COR-L47 (cell line): Measurements from ENCODE around the gene ENOX1.

Experiments
- DNase-seq: peaks from one replicate; lab custom pipeline; 2025; lab: John Stamatoyannopoulos, UW

Gene ENOX1

DNA sequence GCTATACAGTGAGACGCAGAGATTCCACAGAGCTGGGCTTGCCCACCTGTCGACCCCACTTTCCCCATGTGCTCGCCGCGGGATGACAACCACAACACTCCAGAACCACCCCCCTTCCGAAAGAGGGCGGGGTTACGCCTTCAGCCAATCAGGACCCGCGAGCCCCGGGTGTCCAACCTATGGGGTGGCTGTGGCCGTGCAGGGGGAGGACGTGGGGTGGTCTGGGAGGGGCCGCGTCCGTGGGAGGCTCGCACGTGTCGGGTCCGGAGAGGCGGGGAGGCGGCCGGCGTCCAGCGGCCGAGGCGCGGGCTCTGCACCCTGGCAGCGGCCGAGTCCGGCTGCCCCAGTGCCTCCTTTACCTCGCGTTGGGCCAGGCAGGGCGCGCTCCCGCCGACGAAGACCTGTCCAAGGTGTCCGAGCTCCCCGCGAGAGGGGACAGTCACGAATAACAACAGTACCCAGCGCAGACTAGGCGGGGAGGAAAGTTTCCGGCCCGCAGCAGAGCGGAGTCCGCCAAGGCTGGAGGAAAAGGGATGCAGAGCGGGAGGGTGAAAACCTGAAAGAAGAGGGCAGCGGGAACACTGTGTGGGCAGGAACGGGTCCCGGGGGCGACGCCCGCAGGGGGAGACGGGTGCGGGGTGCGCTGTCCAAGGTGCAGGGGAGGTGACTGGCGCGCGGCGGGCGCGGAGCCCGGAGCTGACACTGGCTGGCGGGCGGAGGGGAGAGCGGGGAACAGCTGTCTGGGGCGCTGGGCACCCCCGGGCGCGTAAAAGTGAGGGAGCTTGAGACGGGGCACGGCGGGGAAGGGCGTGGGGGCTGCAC lies 911 bp downstream of the ENOX1 start:
- peak; percentile 78 for DNase-seq

DNA sequence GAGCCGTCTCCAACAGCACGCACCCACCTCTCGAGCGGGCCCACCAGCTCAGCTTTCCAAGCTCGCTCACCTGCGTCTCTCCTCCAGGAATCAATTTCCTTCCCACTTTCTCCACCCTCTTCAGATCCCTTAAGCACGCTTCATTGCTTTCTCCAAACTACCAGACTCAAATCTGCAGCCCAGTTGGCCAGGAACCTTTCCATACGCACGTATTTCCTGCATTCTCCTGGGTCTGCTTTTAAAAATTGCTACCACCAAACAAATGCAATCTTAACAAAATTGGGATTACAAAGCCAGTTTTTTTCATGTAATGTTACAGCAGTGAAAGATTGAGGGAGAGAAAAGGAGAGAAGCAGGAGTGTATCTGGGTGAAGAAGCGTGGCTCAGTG lies 1.5 kb downstream of the ENOX1 start:
- DNase-seq = no peak

DNA sequence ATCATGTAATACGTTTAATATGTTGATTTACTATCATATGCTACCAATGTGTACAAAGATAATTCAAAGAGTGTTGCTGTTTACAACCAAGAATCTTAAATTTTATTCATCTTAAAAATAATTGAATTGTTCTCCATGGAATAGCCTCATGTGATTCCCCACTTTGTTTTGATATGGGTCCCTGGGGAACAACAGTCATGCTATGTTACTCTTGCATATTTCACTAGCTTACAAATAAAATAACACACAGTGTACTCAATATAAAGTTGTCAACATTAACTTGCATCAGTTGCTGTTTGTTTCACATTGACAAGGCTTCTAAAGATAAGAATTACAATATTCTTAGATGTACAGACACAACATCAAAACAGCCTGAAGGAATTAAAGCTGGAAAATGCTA lies 2.3 kb downstream of the ENOX1 start:
- no peak for DNase-seq

DNA sequence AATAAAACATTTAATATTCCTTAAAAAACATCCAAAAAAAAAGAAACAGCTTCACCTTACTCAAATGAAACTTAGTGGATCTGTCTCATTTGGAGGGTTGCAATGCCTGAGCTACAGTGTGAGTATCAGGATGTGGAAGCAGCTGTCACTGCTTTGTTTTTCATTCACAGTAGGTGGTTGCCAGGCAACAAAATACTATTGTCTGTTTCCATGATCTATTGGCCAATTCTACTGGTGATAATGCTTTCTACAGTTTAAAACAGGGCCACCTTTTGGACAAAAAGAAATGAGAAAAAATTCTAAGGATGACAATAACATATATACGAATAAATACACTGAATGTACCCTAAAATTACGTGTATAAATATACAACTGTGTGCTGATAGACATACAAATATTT lies 3.0 kb downstream of the ENOX1 start:
- DNase-seq = peak; percentile 84

DNA sequence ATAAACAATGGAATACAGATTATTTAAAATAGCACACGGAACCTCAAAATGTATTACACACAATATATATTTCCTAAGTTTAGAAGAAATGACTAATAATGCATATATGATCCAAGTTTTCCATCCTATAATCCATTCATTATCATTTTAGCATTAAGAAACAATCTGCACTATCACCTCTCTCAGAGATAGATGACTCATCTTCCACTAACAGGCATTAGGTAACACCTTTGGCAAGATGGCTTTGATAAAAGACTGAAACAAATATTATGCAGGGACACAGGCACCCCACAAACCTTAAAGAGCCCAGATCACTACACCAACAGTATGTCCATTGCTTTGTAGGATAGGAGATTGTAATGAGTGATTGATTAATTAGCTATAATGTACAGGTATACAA lies 4.1 kb downstream of the ENOX1 start:
- no peak for DNase-seq

DNA sequence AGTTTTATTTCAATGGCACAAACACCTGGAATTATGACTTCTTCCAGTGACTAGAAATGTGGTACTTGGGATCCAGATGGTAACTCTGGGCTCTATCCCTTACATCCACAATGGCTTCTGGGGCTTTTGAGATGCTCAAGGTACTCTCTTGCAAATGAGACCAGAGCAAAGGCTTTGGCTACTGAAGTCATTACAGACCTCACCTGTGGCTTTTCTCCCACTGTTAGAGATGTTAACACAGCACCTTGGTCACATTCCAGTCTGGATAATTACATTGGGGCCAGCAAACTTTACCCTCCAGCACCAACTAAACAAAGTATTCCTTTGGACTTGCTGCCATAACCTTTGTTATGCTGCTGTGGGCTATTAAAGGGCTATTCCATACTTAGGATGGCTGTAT lies 6.1 kb downstream of the ENOX1 start:
- no peak for DNase-seq

DNA sequence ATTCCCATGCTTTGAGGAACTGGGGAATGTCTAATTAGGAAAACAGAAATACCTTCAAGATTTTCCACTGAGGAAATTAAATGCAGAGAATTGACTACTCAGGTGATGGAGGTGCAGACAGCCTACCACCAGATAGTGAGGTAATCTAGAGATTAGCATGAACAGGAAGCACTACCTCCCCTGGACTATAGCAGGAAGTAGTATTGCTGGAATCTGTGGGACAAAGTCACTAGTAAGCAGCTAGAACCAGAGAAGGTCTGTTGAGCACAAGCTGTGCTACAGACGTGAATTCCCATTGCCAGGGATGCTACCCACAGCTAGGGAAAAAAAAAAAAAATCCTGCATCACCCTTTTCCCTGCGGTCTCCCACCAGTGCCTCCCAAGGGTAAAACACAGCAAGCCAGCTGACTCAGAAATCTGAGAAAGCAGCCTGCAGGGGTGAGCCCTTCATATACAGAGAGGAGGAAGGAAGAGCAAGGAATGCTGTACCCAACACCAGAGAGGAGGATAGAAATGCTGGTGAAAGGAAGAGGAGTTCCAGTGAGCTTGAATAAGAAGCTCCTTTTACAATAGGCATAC lies 10.2 kb downstream of the ENOX1 start:
- DNase-seq = no peak

DNA sequence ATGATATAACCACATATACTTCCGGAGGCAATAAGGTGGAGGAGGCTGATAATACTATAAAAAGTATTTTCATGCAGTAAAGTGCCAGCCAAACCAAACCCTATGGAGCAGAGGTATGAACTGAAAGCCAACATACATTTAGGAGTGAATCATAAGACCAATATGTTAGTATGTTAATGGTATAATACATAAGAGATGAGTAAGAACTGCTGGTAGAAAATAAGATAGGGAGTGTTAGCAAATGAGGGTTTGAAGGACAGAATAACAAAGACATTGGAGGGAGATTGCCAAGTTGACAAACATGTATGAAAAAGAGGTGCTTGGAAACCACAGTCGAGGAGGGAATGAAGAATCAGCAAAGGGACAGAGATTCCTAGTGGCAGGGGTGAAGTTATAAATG lies 10.8 kb downstream of the ENOX1 start:
- no peak for DNase-seq

DNA sequence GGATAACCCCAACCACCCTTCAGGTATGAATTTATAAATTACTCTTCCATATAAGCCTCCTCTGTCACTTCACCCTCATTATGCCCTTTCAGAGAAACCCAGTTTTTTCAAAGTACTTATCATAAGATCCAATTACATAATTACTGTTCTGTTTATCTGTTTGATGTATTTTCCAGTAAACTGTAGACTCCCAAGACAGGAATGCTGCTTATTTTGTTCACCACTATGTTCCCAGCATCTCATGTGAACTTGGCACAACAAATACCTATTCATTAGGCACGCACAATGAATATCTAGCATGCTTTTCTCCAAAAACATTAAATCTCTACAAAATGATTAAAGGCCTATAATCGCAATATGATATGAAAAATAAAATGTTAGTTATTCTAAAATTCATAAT lies 13.2 kb downstream of the ENOX1 start:
- DNase-seq = no peak

DNA sequence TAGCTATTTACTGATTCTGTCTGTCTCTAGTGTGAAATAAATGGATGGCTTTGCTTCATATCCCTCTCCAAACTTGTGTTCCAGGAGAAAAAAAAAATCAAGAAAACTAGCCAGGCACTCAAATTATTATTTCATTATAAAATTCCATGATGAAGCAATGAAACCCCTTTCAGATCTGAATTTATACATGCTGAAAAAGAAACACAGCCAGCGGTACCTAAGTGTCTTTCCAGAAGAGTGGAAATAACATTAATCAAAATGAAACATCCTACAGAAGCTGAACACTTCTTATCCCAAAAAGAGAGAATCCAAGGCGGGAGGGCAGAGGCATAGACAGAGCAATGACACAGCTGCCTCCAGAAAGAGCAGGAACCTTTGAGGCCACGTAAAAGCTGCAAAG lies 15.9 kb downstream of the ENOX1 start:
- DNase-seq = no peak

DNA sequence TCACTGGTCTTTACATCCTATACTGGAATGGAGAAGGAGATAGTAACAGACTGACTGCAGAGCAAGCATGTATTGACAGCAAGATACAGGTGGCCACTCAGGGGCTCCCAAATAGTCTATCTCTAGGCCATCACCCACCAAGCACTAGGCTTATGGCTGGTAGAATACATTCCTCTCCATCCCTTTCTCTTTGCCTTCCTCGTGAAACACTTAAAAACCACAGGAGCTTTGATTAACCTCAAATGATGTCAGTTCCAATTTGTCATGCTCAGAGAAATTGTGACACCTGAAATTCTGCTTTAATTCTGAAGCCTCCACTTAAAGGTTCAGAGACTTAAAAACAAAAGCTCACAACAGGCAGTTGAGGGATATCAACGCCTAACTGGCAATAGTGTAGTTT lies 17.2 kb downstream of the ENOX1 start:
- DNase-seq = no peak

DNA sequence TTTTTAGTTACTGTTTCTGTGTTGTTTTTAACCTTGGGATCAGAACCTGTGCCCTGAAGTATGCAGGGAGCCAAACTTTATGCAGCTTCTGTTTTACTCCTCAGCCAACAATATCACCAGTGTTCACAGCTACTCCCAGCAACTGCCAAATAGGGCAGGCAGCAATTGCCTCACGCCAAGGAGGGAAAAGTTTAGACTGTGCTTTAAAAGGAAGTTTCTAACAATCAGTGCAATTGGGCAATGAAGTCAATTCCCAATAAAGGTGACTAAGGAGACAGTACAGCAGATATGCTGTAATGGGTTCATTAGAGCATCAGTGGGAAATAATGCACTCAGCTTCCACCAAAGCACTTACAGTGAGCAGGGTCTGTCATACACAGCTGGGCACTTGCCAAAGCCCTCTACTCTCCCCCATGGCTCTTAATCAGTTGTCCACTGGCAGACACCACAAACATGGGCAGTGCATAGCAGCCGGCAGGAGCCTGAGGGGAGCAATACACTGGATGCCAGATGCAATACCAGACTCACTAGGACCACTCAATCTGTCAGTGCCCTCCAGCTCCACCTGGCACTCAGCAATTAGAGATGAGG lies 19.3 kb downstream of the ENOX1 start:
- DNase-seq = peak; percentile 37

DNA sequence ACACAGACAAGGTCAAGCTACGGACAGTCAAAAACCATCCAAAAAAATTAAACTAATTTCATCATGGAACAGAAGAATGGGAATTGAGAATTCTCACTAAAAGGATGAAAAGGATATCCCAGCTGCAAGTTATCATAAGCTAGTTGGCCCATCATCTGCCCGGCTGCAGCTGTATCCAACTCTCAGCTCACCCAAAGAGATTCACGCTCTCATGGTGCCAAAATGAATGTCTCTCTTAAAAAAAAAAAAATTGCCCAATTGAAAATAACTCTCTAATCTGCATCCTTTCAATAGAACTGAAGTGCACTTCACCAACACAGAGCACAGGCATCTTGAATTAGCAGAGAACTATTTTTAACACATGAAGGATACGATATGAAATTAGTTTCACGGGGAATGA lies 20.0 kb downstream of the ENOX1 start:
- DNase-seq = no peak

DNA sequence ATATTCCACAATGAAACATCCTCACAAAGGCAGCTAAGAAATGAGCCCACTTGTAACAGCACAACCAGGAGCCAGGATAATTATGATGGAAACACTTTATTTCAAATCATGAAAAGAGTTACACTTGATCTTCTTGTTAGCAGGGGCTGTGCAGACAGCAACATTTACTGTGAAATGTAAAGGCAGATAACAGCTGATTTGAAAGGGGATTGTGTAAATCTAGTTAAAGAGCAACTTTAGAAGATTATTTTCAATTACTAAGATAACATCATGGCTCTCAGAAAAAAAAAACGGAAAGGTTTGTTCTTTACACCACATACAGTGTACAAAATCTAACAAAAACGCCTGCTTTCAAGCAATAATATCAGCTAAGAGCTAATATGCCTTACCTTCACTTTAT lies 22.4 kb downstream of the ENOX1 start:
- DNase-seq = no peak

DNA sequence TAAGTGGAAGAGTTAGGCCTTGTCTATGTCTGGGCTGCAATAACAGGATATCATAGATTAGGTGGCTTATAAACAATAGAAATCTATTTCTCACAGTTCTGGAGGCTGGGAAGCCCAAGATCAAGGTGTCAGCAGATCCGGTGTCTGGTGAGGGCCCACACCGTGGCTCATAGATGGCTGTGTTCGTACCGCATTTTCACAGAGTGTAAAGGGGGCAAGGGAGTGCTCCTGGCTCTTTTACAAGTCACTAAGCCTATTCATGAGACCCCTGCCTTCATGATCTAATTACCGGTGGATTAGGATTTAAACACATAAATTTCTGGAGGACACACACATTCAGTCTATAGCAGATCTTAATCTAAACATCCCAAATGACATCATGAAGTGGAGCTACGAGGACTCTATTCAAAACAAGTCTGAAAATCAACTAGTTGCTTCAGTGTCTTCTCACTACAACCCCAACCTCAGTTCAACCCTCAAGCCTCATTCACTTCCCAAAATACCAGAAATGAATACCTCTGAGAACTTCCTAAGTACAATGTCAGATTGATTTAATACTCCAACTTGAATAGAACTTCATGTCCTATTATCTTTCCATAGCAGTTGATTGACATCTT lies 23.5 kb downstream of the ENOX1 start:
- DNase-seq = no peak

DNA sequence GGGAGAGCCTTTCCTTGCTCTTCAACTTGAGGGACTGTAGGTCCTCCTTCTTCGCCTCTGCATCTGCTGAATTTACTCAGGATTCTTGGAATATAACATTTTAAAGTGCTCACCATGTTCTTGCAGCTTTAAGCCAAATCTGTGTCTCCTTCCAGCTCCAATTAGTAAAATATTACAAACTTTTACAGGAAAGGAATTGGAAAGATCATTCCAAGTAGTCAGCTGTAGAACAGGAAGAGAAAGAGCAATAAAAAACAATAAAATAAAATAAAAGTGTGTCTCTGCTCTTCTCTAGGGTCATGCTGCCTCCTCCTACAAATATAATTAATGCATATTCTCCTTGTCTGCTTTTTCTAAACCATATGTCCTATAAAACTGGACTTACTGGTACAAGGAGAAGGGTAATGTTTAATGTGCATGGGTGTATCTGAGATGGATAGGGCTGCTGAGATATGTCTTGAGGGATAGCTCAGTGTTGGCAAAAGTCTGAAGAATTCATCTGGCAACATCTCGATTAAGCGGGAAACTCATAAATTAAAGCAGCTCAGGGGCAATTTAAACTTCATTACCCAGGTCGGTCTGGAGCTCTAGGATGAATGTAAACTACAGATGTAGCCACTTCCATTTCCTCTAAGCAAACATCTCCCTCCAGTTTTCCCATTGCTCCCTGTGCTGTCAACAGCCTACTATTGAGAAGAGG lies 25.0 kb downstream of the ENOX1 start:
- no peak for DNase-seq

DNA sequence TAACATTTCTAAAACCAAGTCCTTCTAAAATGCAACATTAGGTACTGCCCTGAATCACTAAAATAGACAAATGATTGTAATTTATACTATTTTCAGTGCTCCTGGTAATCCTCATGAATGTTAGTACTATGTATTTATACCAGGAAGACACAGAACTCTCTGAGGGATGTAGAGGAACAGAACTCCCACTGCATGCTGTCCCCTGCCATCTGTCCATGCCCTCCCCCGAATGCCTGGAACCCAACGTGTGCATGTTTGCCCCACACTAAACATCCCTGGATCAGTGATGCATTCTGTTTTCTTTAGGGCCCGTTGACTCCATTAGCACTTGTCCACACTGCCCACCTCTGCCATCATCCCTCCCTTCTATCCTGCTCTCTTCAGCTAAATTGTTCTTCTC lies 26.5 kb downstream of the ENOX1 start:
- no peak for DNase-seq

DNA sequence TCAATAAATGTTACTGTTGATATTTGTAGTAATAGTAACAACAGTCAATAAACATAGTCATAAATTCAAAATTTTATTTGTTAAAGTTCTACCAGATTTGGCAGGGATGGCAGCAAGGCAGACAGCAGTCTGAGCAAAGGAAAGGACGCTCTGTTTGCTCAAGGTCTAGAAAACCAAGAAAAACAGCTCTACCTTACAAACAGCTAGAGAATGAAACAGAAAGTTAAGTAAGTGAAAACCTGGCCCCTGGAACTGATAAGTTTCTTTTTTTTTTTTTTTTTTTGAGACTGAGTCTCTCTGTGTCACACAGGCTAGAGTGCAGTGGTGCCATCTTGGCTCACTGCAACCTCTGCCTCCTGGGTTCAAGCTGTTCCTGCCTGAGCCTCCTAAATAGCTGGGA lies 27.9 kb downstream of the ENOX1 start:
- no peak for DNase-seq

DNA sequence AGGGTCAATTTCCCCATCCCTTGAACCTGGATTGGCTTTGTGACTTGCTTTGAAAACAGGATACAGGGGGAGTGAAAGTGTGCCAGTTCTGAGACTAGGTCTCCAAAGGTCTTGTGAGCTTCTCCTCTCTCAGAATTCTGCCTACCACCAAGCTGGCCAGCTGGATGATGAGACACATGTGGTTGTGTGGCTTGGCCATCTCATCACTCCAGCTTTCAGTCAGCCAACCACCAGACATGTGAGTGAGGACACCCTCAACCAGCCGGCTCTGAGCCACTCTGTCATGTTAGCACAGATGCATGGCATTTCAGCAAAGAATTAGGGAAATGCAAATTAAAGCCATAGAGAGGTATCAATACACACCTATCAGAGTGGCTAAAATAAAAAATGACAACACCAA lies 29.5 kb downstream of the ENOX1 start:
- no peak for DNase-seq

DNA sequence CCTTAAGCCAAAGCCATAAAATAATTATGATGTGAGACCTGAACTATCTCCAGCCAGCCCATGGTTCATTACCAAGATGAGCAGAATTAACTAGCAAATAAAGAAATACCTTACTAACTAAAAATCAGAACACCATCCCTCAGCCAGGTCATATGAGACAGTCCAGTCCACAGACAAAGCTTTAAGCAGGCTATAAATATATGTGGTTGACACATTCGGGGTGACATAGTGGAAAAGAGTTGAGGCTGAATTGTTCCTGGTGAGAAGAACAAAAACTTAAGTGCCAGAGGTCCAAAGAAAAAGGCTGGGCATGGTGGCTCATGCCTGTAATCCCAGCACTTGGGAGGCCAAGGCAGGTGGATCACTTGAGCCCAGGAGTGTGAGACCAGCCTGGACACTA lies 30.9 kb downstream of the ENOX1 start:
- no peak for DNase-seq

DNA sequence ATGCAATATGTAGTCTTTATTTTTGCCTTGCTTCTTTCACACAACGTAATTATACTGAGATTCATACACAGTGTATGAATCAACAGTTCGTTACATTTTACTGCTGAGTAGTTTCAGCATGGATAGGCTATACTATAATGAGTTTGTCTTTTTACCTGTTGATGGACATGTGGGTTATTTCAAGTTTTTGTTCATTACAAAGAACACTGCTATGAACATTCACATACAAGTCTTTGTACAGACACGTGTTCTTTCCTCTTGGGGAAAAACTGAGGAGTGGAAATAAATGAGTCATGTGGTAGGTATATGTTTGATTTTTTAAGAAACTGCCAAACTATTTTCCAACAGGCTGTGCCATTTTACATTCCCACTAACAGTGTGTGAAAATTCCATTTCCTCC lies 35.1 kb downstream of the ENOX1 start:
- DNase-seq = no peak

DNA sequence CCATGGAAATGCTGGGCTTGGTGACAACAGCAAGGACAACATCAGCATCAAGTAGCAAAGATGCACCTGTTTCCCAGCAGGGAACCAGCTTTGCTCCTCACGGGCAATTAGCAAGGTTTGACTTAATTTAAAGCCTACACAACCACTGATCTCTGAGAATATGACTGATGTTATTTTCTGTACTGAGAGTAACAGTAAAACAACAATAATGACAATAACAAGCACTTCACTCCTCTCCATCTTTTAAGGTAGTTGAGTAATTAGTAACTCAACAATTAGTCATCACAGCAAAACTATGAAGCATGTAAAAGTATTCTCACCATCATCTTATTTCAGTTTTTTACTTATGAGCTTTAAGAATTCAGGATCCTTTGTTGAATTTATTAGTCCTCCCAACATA lies 37.3 kb downstream of the ENOX1 start:
- DNase-seq = peak; percentile 51
